NCI-H2227 treated with DMSO at 0.1 percent for 48 hours (cell line): Measurements from ENCODE around the gene NLRX1.
A peak's percentile ranks its signal among the peaks of the same experiment; 100 is the strongest.
"Not testable (repeated sequence)": the region's sequence is repeated elsewhere in the genome, so short reads cannot be mapped to it uniquely, and the experiment has no call there.

ENCODE experiments used
- DNase-seq: peaks from one replicate; lab custom pipeline; 2025; lab: John Stamatoyannopoulos, UW

NLRX1 gene

GRCh38 chr11:119210050-119210449 lies 41.5 kb downstream of the NLRX1 start:
- no peak for DNase-seq

- no peak for DNase-seq
Measured at GRCh38 chr11:119218141-119218878, 49.8 kb downstream of the NLRX1 start.

GRCh38 chr11:119222308-119222707 lies 53.8 kb downstream of the NLRX1 start:
- peak; percentile 53 for DNase-seq

- DNase-seq, result no peak
Measured at GRCh38 chr11:119222891-119223290, 54.4 kb downstream of the NLRX1 start.

- no peak for DNase-seq
Measured at GRCh38 chr11:119223856-119224255, 55.3 kb downstream of the NLRX1 start.

GRCh38 chr11:119228535-119229287 lies 60.2 kb downstream of the NLRX1 start:
- DNase-seq, result not testable (repeated sequence)

- DNase-seq, result no peak
Measured at GRCh38 chr11:119229288-119229672, 60.8 kb downstream of the NLRX1 start.

GRCh38 chr11:119229741-119230140 lies 61.2 kb downstream of the NLRX1 start:
- no peak for DNase-seq
